Kidney epithelial cell (primary cell): ENCODE data around the gene PFKFB2. TPM values are rescaled to one million over a fixed set of nuclear protein-coding genes. Genes with fewer than 3 reads are reported as not detected.

Source experiments
- DNase-seq: peaks from one replicate; pipeline ENCODE4 v3.0.0-alpha.2; 2010; ENCODE audit warnings: low read depth
- H3K27me3 ChIP-seq: 2 replicates; pipeline ENCODE4 v1.6.0; 2011; ENCODE audit warnings: low read length; ENCODE audit not compliant: control insufficient read depth, insufficient read depth
- H3K36me3 ChIP-seq: 2 replicates; pipeline ENCODE4 v1.5.1; 2011; ENCODE audit warnings: low read length; ENCODE audit not compliant: control insufficient read depth, insufficient read depth
- H3K4me3 ChIP-seq: 2 replicates; pipeline ENCODE4 v1.5.1; 2011; ENCODE audit warnings: low read depth, mild to moderate bottlenecking, control low read depth, low read length
- CTCF ChIP-seq: IDR thresholded peaks from 2 replicates; pipeline ENCODE4 v1.5.1; 2011; ENCODE audit warnings: mild to moderate bottlenecking, moderate library complexity, low read length, control low read depth, inconsistent platforms; ENCODE audit not compliant: insufficient read depth, poor library complexity, severe bottlenecking
- total RNA-seq: library from RNA; depleted of rRNA; stranded (reverse); fragments of >200 nt; gene quantifications from 2 replicates; pipeline ENCODE4 v1.2.3, GENCODE V29; 2015

PFKFB2 gene
- total RNA-seq, 1 donor from 2014 or later = 15.5 TPM

- Histone ChIP-seq H3K36me3 (no peaks in the 10 kb centered on the region), H3K27me3 (no peaks in the 10 kb centered on the region), H3K4me3 (no peak overlapping the region)
- DNase-seq = no peak
- no peak for TF ChIP-seq CTCF
Observed at GRCh38 chr1:207020709-207021107, 32.4 kb upstream of the PFKFB2 start.

GRCh38 chr1:207021139-207021861, 31.8 kb upstream of the PFKFB2 start:
- TF ChIP-seq CTCF = no peak
- Histone ChIP-seq H3K36me3 (no peaks in the 10 kb centered on the region), H3K27me3 (no peaks in the 10 kb centered on the region), H3K4me3 (no peak overlapping the region)
- no peak for DNase-seq

- Histone ChIP-seq H3K27me3 (no peaks in the 10 kb centered on the region), H3K4me3 (no peak overlapping the region), H3K36me3 (no peaks in the 10 kb centered on the region)
- TF ChIP-seq CTCF = no peak
- no peak for DNase-seq
Observed at GRCh38 chr1:207021876-207022596, 31.0 kb upstream of the PFKFB2 start.

- TF ChIP-seq CTCF = no peak
- H3K36me3 ChIP-seq = no peaks in the 10 kb centered on the region
- DNase-seq = no peak
- no peak overlapping the region for H3K4me3 ChIP-seq
- no peaks in the 10 kb centered on the region for H3K27me3 ChIP-seq
Observed at GRCh38 chr1:207022996-207023679, 29.9 kb upstream of the PFKFB2 start.

GRCh38 chr1:207024202-207025145, 28.6 kb upstream of the PFKFB2 start:
- H3K36me3 ChIP-seq = no peaks in the 10 kb centered on the region
- DNase-seq = no peak
- TF ChIP-seq CTCF = no peak
- no peaks in the 10 kb centered on the region for H3K27me3 ChIP-seq
- no peak overlapping the region for H3K4me3 ChIP-seq
